WTC11 (cell line): ENCODE data around the gene ZMIZ2. TPM values are rescaled to one million over a fixed set of nuclear protein-coding genes. Genes with fewer than 3 reads are reported as not detected.
A peak's percentile ranks its signal among the peaks of the same experiment; 100 is the strongest.
"Not testable (repeated sequence)": the region's sequence is repeated elsewhere in the genome, so short reads cannot be mapped to it uniquely, and the experiment has no call there.

Source experiments
- ATAC-seq: fragments of 200-7000 bp; cut with Tn5 transposase; 2 replicates; pipeline ENCODE4 v1.10.0; 2021; ENCODE audit warnings: mild to moderate bottlenecking, moderate library complexity
- CTCF ChIA-PET: fragments of 300-600 bp; sonication (Branson Sonifier 250); formaldehyde crosslinking; loops from one replicate; lab custom pipeline; 2021; ENCODE audit warnings: antibody characterized with exemption; lab: Charles Lee
- POLR2A ChIA-PET: fragments of 350-600 bp; sonication (Branson Sonifier 250); formaldehyde crosslinking; loops from one replicate; lab custom pipeline; 2021; ENCODE audit warnings: antibody characterized with exemption; lab: Charles Lee
- DNase-seq: peaks from one replicate; pipeline ENCODE4 v3.0.0; 2021; ENCODE audit warnings: low spot score
- H3K27ac Mint-ChIP-seq: 2 replicates; pipeline ENCODE4 v1.8.0; 2021; ENCODE audit warnings: mixed read lengths
- H3K27me3 Mint-ChIP-seq: 2 replicates; pipeline ENCODE4 v1.8.0; 2021; ENCODE audit warnings: low read depth, mild to moderate bottlenecking, moderate library complexity, mixed read lengths
- H3K36me3 Mint-ChIP-seq: 2 replicates; pipeline ENCODE4 v1.8.0; 2021; ENCODE audit warnings: mixed read lengths
- H3K4me1 Mint-ChIP-seq: 2 replicates; pipeline ENCODE4 v1.8.0; 2022; ENCODE audit warnings: mixed read lengths
- H3K4me3 Mint-ChIP-seq: 2 replicates; pipeline ENCODE4 v1.8.0; 2021; ENCODE audit warnings: mild to moderate bottlenecking, moderate library complexity, mixed read lengths
- H3K9me3 Mint-ChIP-seq: 2 replicates; pipeline ENCODE4 v1.8.0; 2021; ENCODE audit warnings: mixed read lengths
- ATF6 ChIP-seq: sonication (generic); formaldehyde crosslinking; IDR thresholded peaks from 2 replicates; pipeline ENCODE4 v1.8.1; 2023; ENCODE audit warnings: mild to moderate bottlenecking, missing genetic modification reagents
- CTCF ChIP-seq: fragments of 200-600 bp; IDR thresholded peaks from 2 replicates; pipeline ENCODE4 v1.8.0; 2022; ENCODE audit warnings: antibody characterized with exemption
- E2F1 ChIP-seq: sonication (generic); formaldehyde crosslinking; IDR thresholded peaks from 2 replicates; pipeline ENCODE4 v1.8.0; 2022; ENCODE audit warnings: mild to moderate bottlenecking, missing genetic modification reagents
- E2F4 ChIP-seq: sonication (generic); formaldehyde crosslinking; IDR thresholded peaks from 2 replicates; pipeline ENCODE4 v1.8.1; 2022; ENCODE audit warnings: low read depth, mild to moderate bottlenecking, moderate library complexity, missing genetic modification reagents, borderline replicate concordance
- ERG ChIP-seq: fragments of 250-450 bp; sonication (Bioruptor Pico); IDR thresholded peaks from 2 replicates; pipeline ENCODE4 v1.8.0; 2021; ENCODE audit warnings: mild to moderate bottlenecking
- FOXJ3 ChIP-seq: sonication (generic); formaldehyde crosslinking; IDR thresholded peaks from 2 replicates; pipeline ENCODE4 v1.9.0; 2021; ENCODE audit warnings: missing genetic modification reagents, mild to moderate bottlenecking, borderline replicate concordance
- JAZF1 ChIP-seq: fragments of 250-450 bp; sonication (Bioruptor Pico); IDR thresholded peaks from 2 replicates; pipeline ENCODE4 v1.9.0; 2021; ENCODE audit warnings: moderate library complexity, mild to moderate bottlenecking, inconsistent platforms
- KAT7 ChIP-seq: sonication (generic); formaldehyde crosslinking; IDR thresholded peaks from 2 replicates; pipeline ENCODE4 v1.8.1; 2023; ENCODE audit warnings: missing genetic modification reagents, mild to moderate bottlenecking, borderline replicate concordance
- NFATC4 ChIP-seq: fragments of 250-450 bp; sonication (Bioruptor Pico); IDR thresholded peaks from 2 replicates; pipeline ENCODE4 v1.9.0; 2021; ENCODE audit warnings: mild to moderate bottlenecking
- RELA ChIP-seq: sonication (generic); formaldehyde crosslinking; IDR thresholded peaks from 2 replicates; pipeline ENCODE4 v1.8.1; 2022; ENCODE audit warnings: missing genetic modification reagents, mild to moderate bottlenecking, borderline replicate concordance
- RORB ChIP-seq: fragments of 250-450 bp; sonication (Bioruptor Pico); IDR thresholded peaks from 2 replicates; pipeline ENCODE4 v1.9.0; 2021; ENCODE audit warnings: mild to moderate bottlenecking
- SMAD4 ChIP-seq: sonication (generic); formaldehyde crosslinking; IDR thresholded peaks from 2 replicates; pipeline ENCODE4 v1.8.0; 2022; ENCODE audit warnings: mild to moderate bottlenecking, missing genetic modification reagents
- TP53 ChIP-seq: sonication (generic); formaldehyde crosslinking; IDR thresholded peaks from 2 replicates; pipeline ENCODE4 v1.8.1; 2023; ENCODE audit warnings: mild to moderate bottlenecking, missing genetic modification reagents
- USF2 ChIP-seq: sonication (generic); formaldehyde crosslinking; IDR thresholded peaks from 2 replicates; pipeline ENCODE4 v1.8.1; 2023; ENCODE audit warnings: mild to moderate bottlenecking, missing genetic modification reagents, moderate library complexity
- ZMAT4 ChIP-seq: fragments of 250-450 bp; sonication (Bioruptor Pico); IDR thresholded peaks from 2 replicates; pipeline ENCODE4 v1.9.0; 2021; ENCODE audit warnings: mild to moderate bottlenecking
- ZNF263 ChIP-seq: sonication (generic); formaldehyde crosslinking; IDR thresholded peaks from 2 replicates; pipeline ENCODE4 v1.8.1; 2022; ENCODE audit warnings: low read depth, mild to moderate bottlenecking, moderate library complexity, missing genetic modification reagents
- ZNF317 ChIP-seq: sonication (generic); formaldehyde crosslinking; IDR thresholded peaks from 2 replicates; pipeline ENCODE4 v1.8.1; 2023; ENCODE audit warnings: low read depth, mild to moderate bottlenecking, moderate library complexity, missing genetic modification reagents, borderline replicate concordance
- total RNA-seq: library from RNA; stranded (reverse); gene quantifications from 3 replicates; pipeline ENCODE4 v1.2.3, GENCODE V29; 2021

ZMIZ2 gene
- total RNA-seq, 1 experiment from 2014 or later = 102 TPM

- TF ChIP-seq E2F4 (CRISPR knock-in tag) (no peak), ZMAT4 (no peak), CTCF (no peak), ERG (CRISPR knock-in tag) (no peak), FOXJ3 (CRISPR knock-in tag) (no peak)
Observed at GRCh38 chr7:44727937-44728262, 20.7 kb upstream of the ZMIZ2 start (continued).

- POLR2A ChIA-PET = no interaction called here
- CTCF ChIA-PET = interaction anchor here (0.5 kb wide), 1 partner anchor 116 kb away, joined by 3 read pairs; no protein-coding TSS in a partner anchor
- no peaks in the 10 kb centered on the region for H3K36me3 Mint-ChIP-seq
- no peak overlapping the region for H3K4me3 Mint-ChIP-seq
- no peak for ATAC-seq
- H3K4me1 Mint-ChIP-seq = 0 out of 2 replicates have a peak, but pooled peaks cover 2% of the 10 kb centered on the region
- DNase-seq = no peak
- H3K27ac Mint-ChIP-seq = no peak overlapping the region
- no peaks in the 10 kb centered on the region for H3K9me3 Mint-ChIP-seq
- no peaks in the 10 kb centered on the region; the same call in 1 of the 2 replicates for H3K27me3 Mint-ChIP-seq
- TF ChIP-seq JAZF1 (CRISPR knock-in tag) (no peak), USF2 (CRISPR knock-in tag) (0 out of 2 replicates have a peak, but pooled peaks have one; percentile 13), ATF6 (no peak)
Observed at GRCh38 chr7:44729949-44730590, 18.6 kb upstream of the ZMIZ2 start.

- H3K36me3 Mint-ChIP-seq, H3K4me1 Mint-ChIP-seq, H3K27ac Mint-ChIP-seq, ATAC-seq, H3K27me3 Mint-ChIP-seq, DNase-seq, H3K9me3 Mint-ChIP-seq, H3K4me3 Mint-ChIP-seq, CTCF ChIA-PET: not testable (repeated sequence)
- POLR2A ChIA-PET = interaction anchor here (0.6 to 0.7 kb wide), 2 partner anchors 417 to 515 kb away, joined by 3 to 4 read pairs; no protein-coding TSS in a partner anchor
Observed at GRCh38 chr7:44732971-44733370, 15.7 kb upstream of the ZMIZ2 start.

GRCh38 chr7:44733708-44734481 lies 14.8 kb upstream of the ZMIZ2 start:
- H3K36me3 Mint-ChIP-seq = no peaks in the 10 kb centered on the region
- DNase-seq = no peak
- TF ChIP-seq SMAD4 (CRISPR knock-in tag) (no peak), NFATC4 (no peak), ZNF317 (CRISPR knock-in tag) (no peak), KAT7 (no peak), RORB (CRISPR knock-in tag) (no peak), ZNF263 (CRISPR knock-in tag) (no peak), E2F1 (CRISPR knock-in tag) (no peak), TP53 (CRISPR knock-in tag) (no peak), RELA (CRISPR knock-in tag) (no peak)

More at GRCh38 chr7:44733708-44734481, 14.8 kb upstream of the ZMIZ2 start:
- ATAC-seq = no peak
- Mint-ChIP-seq H3K4me3 (no peak overlapping the region), H3K27ac (no peak overlapping the region), H3K9me3 (0 out of 2 replicates have a peak, but pooled peaks cover 5% of the 10 kb centered on the region), H3K27me3 (no peaks in the 10 kb centered on the region), H3K4me1 (no peaks in the 10 kb centered on the region)
- POLR2A ChIA-PET = no interaction called here
- CTCF ChIA-PET = interaction anchor here (0.6 kb wide), 1 partner anchor 1511 kb away, joined by 3 read pairs; no protein-coding TSS in a partner anchor
